Bronchial epithelial cell (primary cell): Measurements from ENCODE around the gene PLPPR1. TPM values are rescaled to one million over a fixed set of nuclear protein-coding genes. Genes with fewer than 3 reads are reported as not detected.
A peak's percentile ranks its signal among the peaks of the same experiment; 100 is the strongest.

Source experiments
- DNase-seq: peaks from one replicate; pipeline ENCODE4 v3.0.0-alpha.2; 2010; ENCODE audit warnings: low read depth
- FAIRE-seq: peaks from 2 replicates; lab custom pipeline; 2011; peaks lifted over from hg19 to GRCh38; lab: Jason Lieb, UNC
- H3K27me3 ChIP-seq: 2 replicates; pipeline ENCODE4 v1.5.1; 2011; ENCODE audit warnings: low read length; ENCODE audit not compliant: control insufficient read depth, insufficient read depth
- H3K36me3 ChIP-seq: 2 replicates; pipeline ENCODE4 v1.5.1; 2011; ENCODE audit warnings: low read length; ENCODE audit not compliant: control insufficient read depth, insufficient read depth
- H3K4me3 ChIP-seq: 2 replicates; pipeline ENCODE4 v1.5.1; 2011; ENCODE audit warnings: mild to moderate bottlenecking, low read depth, low read length, control low read depth
- total RNA-seq: library from RNA; depleted of rRNA; stranded (reverse); fragments of >200 nt; gene quantifications from 2 replicates; pipeline ENCODE4 v1.2.1, GENCODE V29; 2014
- TF ChIP-seq, protein P1 (sequence below): IDR thresholded peaks from 2 replicates; pipeline ENCODE4 v1.5.1; 2011; ENCODE audit warnings: mild to moderate bottlenecking, moderate library complexity, low read length, control low read depth, inconsistent platforms; ENCODE audit not compliant: insufficient read depth, severe bottlenecking

Gene PLPPR1
- total RNA-seq, 1 donor from 2014 or later: not detected

- DNase-seq (peak; percentile 5), FAIRE-seq (no peak)
- TF ChIP-seq, protein P1, sequence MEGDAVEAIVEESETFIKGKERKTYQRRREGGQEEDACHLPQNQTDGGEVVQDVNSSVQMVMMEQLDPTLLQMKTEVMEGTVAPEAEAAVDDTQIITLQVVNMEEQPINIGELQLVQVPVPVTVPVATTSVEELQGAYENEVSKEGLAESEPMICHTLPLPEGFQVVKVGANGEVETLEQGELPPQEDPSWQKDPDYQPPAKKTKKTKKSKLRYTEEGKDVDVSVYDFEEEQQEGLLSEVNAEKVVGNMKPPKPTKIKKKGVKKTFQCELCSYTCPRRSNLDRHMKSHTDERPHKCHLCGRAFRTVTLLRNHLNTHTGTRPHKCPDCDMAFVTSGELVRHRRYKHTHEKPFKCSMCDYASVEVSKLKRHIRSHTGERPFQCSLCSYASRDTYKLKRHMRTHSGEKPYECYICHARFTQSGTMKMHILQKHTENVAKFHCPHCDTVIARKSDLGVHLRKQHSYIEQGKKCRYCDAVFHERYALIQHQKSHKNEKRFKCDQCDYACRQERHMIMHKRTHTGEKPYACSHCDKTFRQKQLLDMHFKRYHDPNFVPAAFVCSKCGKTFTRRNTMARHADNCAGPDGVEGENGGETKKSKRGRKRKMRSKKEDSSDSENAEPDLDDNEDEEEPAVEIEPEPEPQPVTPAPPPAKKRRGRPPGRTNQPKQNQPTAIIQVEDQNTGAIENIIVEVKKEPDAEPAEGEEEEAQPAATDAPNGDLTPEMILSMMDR: no peak
- H3K27me3 ChIP-seq: no peaks in the 10 kb centered on the region
- H3K4me3 ChIP-seq: no peak overlapping the region
- no peaks in the 10 kb centered on the region for H3K36me3 ChIP-seq
Observed at GRCh38 chr9:101209670-101210069, 181.1 kb downstream of the PLPPR1 start.

GRCh38 chr9:101212661-101213060 is 184.1 kb downstream of the PLPPR1 start:
- FAIRE-seq: no peak
- TF ChIP-seq, protein P1: no peak

DNA sequence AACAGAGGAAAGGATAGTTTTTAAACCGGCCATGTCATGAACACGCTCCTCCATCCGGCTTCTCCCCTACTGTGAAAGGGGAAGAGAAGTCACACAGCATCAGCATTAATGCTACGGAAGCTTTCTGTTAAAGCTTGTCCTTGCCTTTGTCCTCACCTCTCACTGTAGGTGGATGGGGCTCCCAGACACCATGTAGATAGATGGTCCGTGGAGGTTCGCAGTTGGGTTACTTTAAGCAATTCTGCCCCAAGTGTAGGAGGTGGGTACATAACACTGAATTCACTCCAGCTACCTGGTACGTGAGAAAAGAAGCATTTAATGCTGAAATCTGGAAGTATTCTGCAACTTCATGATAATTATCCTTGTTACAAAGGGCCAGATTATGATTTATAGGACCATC is 190.5 kb downstream of the PLPPR1 start:
- TF ChIP-seq, protein P1: no peak
- Histone ChIP-seq H3K36me3 (no peaks in the 10 kb centered on the region), H3K27me3 (no peaks in the 10 kb centered on the region), H3K4me3 (no peak overlapping the region)
- DNase-seq (no peak), FAIRE-seq (peak; percentile 92)

More at GRCh38 chr9:101212661-101213060, 184.1 kb downstream of the PLPPR1 start:
- H3K4me3 ChIP-seq: no peak overlapping the region
- DNase-seq: no peak
- no peaks in the 10 kb centered on the region for H3K27me3 ChIP-seq
- H3K36me3 ChIP-seq: no peaks in the 10 kb centered on the region

DNA sequence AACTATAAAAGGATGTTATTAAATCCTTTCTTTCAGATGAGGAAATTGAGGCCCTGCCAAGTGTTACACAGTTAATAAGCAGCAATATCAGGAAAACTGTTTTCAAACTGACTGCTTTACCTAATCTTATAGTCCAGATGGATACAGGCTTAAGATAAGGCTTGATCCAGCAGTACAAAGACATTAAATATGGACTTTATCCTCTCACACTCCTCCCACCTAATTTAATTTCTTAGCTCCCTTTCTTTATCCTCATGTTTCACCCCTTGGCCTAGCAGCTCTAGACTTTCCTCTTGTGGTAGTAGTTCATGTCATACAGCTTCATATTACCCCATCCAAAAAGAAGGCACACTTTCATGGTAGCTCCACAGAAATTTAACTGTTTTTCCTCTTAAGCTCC is 191.8 kb downstream of the PLPPR1 start:
- Histone ChIP-seq H3K36me3 (no peaks in the 10 kb centered on the region), H3K4me3 (no peak overlapping the region), H3K27me3 (no peaks in the 10 kb centered on the region)
- TF ChIP-seq, protein P1: no peak
- FAIRE-seq (no peak), DNase-seq (no peak)

DNA sequence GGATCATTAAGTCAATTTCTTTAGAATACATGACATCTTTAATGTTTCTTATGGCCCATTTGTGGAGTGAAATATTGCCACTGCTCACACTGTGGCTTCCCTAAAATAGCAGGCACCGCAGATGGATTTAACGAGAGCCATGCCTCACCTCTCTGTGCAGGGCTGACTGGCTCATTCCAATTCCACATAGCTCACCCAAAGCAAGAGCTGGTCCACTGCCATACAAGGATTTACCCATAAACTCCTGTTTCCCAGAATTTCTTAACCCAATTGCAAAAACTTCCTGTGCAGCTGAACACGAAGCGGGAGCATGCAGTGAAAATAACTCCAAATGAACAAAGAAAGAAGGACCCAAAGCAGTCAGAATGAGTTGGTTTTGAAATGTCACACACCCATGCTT is 196.7 kb downstream of the PLPPR1 start:
- peaks cover under 1% of the 10 kb centered on the region for H3K27me3 ChIP-seq
- H3K4me3 ChIP-seq: no peak overlapping the region
- FAIRE-seq (no peak), DNase-seq (no peak)
- TF ChIP-seq, protein P1: no peak
- no peaks in the 10 kb centered on the region for H3K36me3 ChIP-seq

DNA sequence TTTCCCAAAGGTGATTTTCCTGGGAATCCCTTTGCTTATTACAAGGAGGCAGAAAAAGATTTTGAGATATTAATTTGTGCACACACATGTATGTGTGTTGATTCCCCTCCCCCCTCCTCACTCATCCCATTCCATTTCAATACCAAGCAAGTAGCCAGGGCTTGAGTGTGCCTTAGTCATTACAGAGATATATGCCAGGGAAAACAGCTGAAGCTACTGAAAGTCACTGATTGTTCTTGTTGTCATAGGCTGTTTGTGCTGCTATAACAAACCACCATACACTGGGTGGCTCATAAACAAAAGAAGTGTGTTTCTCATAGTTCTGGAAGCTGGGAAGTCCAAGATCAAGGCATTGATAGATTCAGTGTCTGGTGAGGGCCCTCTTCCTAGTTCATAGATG is 197.6 kb downstream of the PLPPR1 start:
- TF ChIP-seq, protein P1: no peak
- DNase-seq (no peak), FAIRE-seq (no peak)
- H3K4me3 ChIP-seq: no peak overlapping the region
- H3K27me3 ChIP-seq: peaks cover 1% of the 10 kb centered on the region
- no peaks in the 10 kb centered on the region for H3K36me3 ChIP-seq
